ENCODE measurements around the gene MC1R. TPM values are rescaled to one million over a fixed set of nuclear protein-coding genes. Genes with fewer than 3 reads are reported as not detected.
A peak's percentile ranks its signal among the peaks of the same experiment; 100 is the strongest.

MC1R gene
- total and polyA plus RNA-seq, 5 experiments from 2014 or later = 0.63 to 10.3 (median 10.2) TPM; not detected in 2

GRCh38 chr16:89900885-89901284 lies 17.8 kb upstream of the MC1R start:
- Mint-ChIP-seq H3K4me1 (no peaks in the 10 kb centered on the region), H3K36me3 (peaks cover 0 to 59% (median 15%) of the 10 kb centered on the region in 3 donors), H3K9me3 (no peaks in the 10 kb centered on the region), H3K27ac (peak overlapping the region in 2 of 10 donors; percentile 5 to 22), H3K4me3 (no peak overlapping the region), H3K27me3 (no peaks in the 10 kb centered on the region)
- no peak for DNase-seq
- ATAC-seq = no peak
- POLR2A ChIA-PET = no interaction called here

- Mint-ChIP-seq H3K36me3 (peaks cover 0 to 48% (median 19%) of the 10 kb centered on the region in 3 donors), H3K4me3 (no peak overlapping the region), H3K4me1 (no peaks in the 10 kb centered on the region), H3K27me3 (no peaks in the 10 kb centered on the region), H3K9me3 (no peaks in the 10 kb centered on the region), H3K27ac (no peak overlapping the region)
- DNase-seq (no peak), ATAC-seq (peak in 1 of 2 donors; percentile 20)
- POLR2A ChIA-PET = no interaction called here
Observed at GRCh38 chr16:89902980-89903379, 15.7 kb upstream of the MC1R start.

GRCh38 chr16:89903908-89904515 lies 14.7 kb upstream of the MC1R start:
- peaks cover 0 to 2% (median 0%) of the 10 kb centered on the region in 4 donors for H3K4me1 Mint-ChIP-seq
- no peaks in the 10 kb centered on the region for H3K27me3 Mint-ChIP-seq
- no peak overlapping the region for H3K4me3 Mint-ChIP-seq
- H3K9me3 Mint-ChIP-seq = no peaks in the 10 kb centered on the region
- POLR2A ChIA-PET = no interaction called here
- H3K27ac Mint-ChIP-seq = no peak overlapping the region
- ATAC-seq (no peak), DNase-seq (no peak)
- peaks cover 0 to 45% (median 14%) of the 10 kb centered on the region in 3 donors for H3K36me3 Mint-ChIP-seq

GRCh38 chr16:89904606-89905510 lies 13.8 kb upstream of the MC1R start:
- Mint-ChIP-seq H3K9me3 (no peaks in the 10 kb centered on the region), H3K36me3 (peaks cover 0 to 40% (median 8%) of the 10 kb centered on the region in 3 donors), H3K27ac (peak overlapping the region in 1 of 10 donors; percentile 44), H3K27me3 (no peaks in the 10 kb centered on the region), H3K4me1 (peaks cover 0 to 3% (median under 1%) of the 10 kb centered on the region in 4 donors), H3K4me3 (no peak overlapping the region)
- no peak for DNase-seq
- no peak for ATAC-seq
- POLR2A ChIA-PET = interaction anchor here (0.8 kb wide), 1 partner anchor 161 kb away, joined by 3 read pairs; no protein-coding TSS in a partner anchor

- H3K4me3 Mint-ChIP-seq = no peak overlapping the region
- ATAC-seq (no peak), DNase-seq (no peak)
- POLR2A ChIA-PET = interaction anchor here (0.6 to 0.8 kb wide), 2 partner anchors 161 to 660 kb away, joined by 3 to 4 read pairs; no protein-coding TSS in a partner anchor
- H3K9me3 Mint-ChIP-seq = no peaks in the 10 kb centered on the region
- H3K36me3 Mint-ChIP-seq = peaks cover 0 to 37% (median 4%) of the 10 kb centered on the region in 3 donors
- no peaks in the 10 kb centered on the region for H3K27me3 Mint-ChIP-seq
- peak overlapping the region in 1 of 10 donors; percentile 44 for H3K27ac Mint-ChIP-seq
- peaks cover 0 to 10% (median 4%) of the 10 kb centered on the region in 4 donors for H3K4me1 Mint-ChIP-seq
Observed at GRCh38 chr16:89905511-89906139, 13.0 kb upstream of the MC1R start.

GRCh38 chr16:89906140-89907025 lies 12.3 kb upstream of the MC1R start:
- no peaks in the 10 kb centered on the region for H3K9me3 Mint-ChIP-seq
- DNase-seq = no peak

GRCh38 chr16:89907055-89907814 lies 11.4 kb upstream of the MC1R start:
- peaks cover 0 to 10% (median 5%) of the 10 kb centered on the region in 4 donors for H3K4me1 Mint-ChIP-seq
- H3K36me3 Mint-ChIP-seq = peaks cover 0 to 40% (median 4%) of the 10 kb centered on the region in 3 donors
- H3K27ac Mint-ChIP-seq = peak overlapping the region in 1 of 10 donors; percentile 40
- POLR2A ChIA-PET = interaction anchor here (1.0 to 1.3 kb wide), 3 partner anchors 8 to 32 kb away, joined by 3 to 9 read pairs (median 3); no protein-coding TSS in a partner anchor
- no peaks in the 10 kb centered on the region for H3K9me3 Mint-ChIP-seq
- H3K27me3 Mint-ChIP-seq = no peaks in the 10 kb centered on the region
- ATAC-seq = no peak
- no peak for DNase-seq
- H3K4me3 Mint-ChIP-seq = no peak overlapping the region

More at GRCh38 chr16:89906140-89907025, 12.3 kb upstream of the MC1R start:
- Mint-ChIP-seq H3K4me3 (no peak overlapping the region), H3K4me1 (peaks cover 0 to 10% (median 5%) of the 10 kb centered on the region in 4 donors), H3K36me3 (peaks cover 0 to 38% (median 4%) of the 10 kb centered on the region in 3 donors), H3K27me3 (no peaks in the 10 kb centered on the region), H3K27ac (peak overlapping the region in 1 of 10 donors; percentile 67)
- POLR2A ChIA-PET = interaction anchor here (0.6 to 1.1 kb wide), 3 partner anchors 9 to 661 kb away, joined by 3 to 4 read pairs (median 3); no protein-coding TSS in a partner anchor
- ATAC-seq = no peak

GRCh38 chr16:89908236-89908635 lies 10.4 kb upstream of the MC1R start:
- no peaks in the 10 kb centered on the region for H3K9me3 Mint-ChIP-seq
- peaks cover 0 to 12% (median 5%) of the 10 kb centered on the region in 4 donors for H3K4me1 Mint-ChIP-seq
- no peak for ATAC-seq
- H3K27me3 Mint-ChIP-seq = no peaks in the 10 kb centered on the region
- DNase-seq = no peak
- no peak overlapping the region for H3K4me3 Mint-ChIP-seq
- H3K27ac Mint-ChIP-seq = peak overlapping the region in 1 of 10 donors; percentile 48
- H3K36me3 Mint-ChIP-seq = peaks cover 0 to 42% (median 4%) of the 10 kb centered on the region in 3 donors
- POLR2A ChIA-PET = interaction anchor here (1.3 kb wide), 1 partner anchor 33 kb away, joined by 9 read pairs; no protein-coding TSS in a partner anchor

GRCh38 chr16:89909777-89910716 lies 8.6 kb upstream of the MC1R start:
- no peaks in the 10 kb centered on the region for H3K9me3 Mint-ChIP-seq
- peak overlapping the region in 3 of 10 donors; percentile 38 to 74 (median 60) for H3K27ac Mint-ChIP-seq
- DNase-seq (peak; percentile 42 to 79 (median 66)), ATAC-seq (peak; percentile 82 to 88)
- no peaks in the 10 kb centered on the region for H3K27me3 Mint-ChIP-seq
- POLR2A ChIA-PET = interaction anchor here (2.3 kb wide), 1 partner anchor 37 kb away, joined by 15 read pairs; the partner anchor contains the start of gene TCF25
- peaks cover 0 to 34% (median 4%) of the 10 kb centered on the region in 3 donors for H3K36me3 Mint-ChIP-seq
- H3K4me3 Mint-ChIP-seq = no peak overlapping the region
- peaks cover 8 to 22% (median 8%) of the 10 kb centered on the region in 4 donors for H3K4me1 Mint-ChIP-seq

GRCh38 chr16:89910717-89911354 lies 7.8 kb upstream of the MC1R start:
- peaks cover 8 to 22% (median 8%) of the 10 kb centered on the region in 4 donors for H3K4me1 Mint-ChIP-seq
- peak in 1 of 2 donors; percentile 8 for ATAC-seq
- H3K27me3 Mint-ChIP-seq = no peaks in the 10 kb centered on the region
- POLR2A ChIA-PET = interaction anchor here (2.3 kb wide), 1 partner anchor 37 kb away, joined by 15 read pairs; the partner anchor contains the start of gene TCF25
- H3K4me3 Mint-ChIP-seq = no peak overlapping the region
- no peaks in the 10 kb centered on the region for H3K9me3 Mint-ChIP-seq
- DNase-seq = no peak
- H3K27ac Mint-ChIP-seq = peak overlapping the region in 1 of 10 donors; percentile 4
- peaks cover 0 to 31% (median 4%) of the 10 kb centered on the region in 3 donors for H3K36me3 Mint-ChIP-seq
